Pons (tissue), 1 donor: ENCODE measurements around the gene PER2.

Source experiments
- DNase-seq: peaks from one replicate; pipeline ENCODE4 v3.0.0-alpha.2; 2016; ENCODE audit warnings: low spot score

PER2 gene

DNA sequence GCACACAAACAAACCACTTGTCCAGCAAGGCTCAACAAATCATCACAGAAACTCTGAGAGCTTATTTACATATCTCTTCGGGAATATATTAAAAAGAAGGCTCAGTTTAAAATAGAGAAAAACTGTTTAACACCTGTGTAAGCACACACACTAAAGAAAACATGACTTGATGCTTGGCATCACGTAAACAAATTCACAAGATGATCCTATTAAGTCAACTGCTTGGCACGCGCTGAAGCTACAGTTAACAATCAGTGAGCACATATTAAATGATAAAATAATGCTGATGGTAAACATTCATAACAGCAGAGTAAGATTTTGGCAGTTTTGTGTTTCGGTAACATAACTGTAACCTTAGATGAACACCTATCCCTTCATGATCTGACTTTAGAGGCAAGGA is 44.3 kb downstream of the PER2 start:
- DNase-seq, result no peak

DNA sequence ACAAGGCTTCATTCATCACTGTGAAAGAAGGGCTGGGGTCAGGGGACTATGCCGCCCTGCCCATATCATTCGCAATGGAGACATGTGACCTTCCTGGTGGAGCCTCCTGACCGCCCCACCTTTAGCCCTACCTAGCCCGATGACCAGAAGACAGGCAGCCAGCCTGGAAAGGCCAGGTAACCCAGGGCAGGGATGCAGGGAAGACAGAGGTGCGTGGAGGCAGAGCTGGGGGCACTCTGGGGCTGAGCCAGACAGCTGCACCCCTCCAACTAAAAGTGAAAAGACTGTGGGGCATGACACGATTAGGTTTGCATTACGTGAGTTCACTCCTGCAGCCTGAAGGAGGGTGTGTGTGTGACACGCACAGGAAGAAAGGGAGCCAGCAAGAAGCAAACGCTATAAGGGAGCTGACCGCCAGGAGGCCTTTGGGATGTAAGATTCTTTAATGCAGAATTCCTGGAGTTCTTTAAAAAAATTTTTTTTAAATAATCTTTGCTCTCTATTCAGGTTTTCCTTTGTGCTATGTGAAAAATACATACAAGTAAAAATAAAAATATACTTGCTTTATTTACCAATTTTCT is 44.8 kb downstream of the PER2 start:
- no peak for DNase-seq

DNA sequence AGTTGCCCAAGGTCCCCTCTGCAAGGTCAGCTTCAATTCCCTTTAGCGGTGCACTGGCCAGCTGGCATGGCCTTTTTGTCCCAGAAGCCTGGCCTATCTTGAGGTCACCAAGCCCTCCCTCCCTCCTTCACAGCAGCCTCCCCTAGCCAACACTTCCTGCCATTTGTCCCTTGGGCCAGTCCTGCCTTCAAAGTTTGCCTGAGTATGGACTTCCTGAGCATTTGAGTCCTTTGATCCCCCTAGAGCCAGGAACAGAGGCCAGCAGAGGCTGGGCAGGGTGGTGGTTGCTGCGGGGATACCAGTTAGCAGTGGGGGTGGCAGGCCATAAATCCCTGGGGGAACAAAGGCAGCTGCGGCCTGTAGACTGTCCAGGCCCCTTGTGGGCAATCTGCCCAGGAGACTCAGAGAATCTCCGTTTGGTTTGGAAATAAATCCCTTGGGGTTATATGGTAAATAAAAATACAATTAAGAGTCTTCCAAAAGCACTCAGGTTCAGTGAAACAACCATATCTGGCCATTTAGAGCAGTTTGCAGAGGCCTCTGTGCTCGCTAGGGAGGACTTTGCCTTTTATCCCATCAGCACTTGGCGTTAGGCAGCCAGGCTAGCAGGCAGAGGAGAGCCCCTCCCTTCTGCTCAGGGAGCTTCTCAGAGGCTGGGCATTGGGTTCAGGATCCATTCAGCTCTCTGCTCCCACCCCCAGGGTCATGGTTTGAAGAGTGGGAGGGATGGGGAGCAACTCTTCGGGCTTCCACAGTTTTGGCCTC is 45.5 kb downstream of the PER2 start:
- peak; percentile 25 for DNase-seq

DNA sequence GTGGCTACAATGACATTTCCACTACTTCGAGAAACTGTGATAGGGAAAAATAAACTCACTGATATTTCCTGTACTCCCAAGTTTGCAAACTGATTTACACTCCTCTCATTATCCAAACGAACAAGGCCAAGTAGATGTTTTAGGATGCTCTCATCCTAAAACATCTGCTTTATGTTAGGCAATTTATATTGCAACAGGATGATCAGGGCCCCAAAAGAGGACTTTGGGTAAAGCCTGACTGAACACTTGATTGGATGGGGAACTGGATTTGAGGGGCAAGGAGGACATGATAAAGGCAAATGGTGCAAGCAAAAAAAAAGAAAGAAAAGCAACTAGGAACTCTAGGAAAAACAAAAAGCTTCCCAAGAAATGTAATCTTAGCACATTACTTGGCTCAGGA is 46.4 kb downstream of the PER2 start:
- no peak for DNase-seq

DNA sequence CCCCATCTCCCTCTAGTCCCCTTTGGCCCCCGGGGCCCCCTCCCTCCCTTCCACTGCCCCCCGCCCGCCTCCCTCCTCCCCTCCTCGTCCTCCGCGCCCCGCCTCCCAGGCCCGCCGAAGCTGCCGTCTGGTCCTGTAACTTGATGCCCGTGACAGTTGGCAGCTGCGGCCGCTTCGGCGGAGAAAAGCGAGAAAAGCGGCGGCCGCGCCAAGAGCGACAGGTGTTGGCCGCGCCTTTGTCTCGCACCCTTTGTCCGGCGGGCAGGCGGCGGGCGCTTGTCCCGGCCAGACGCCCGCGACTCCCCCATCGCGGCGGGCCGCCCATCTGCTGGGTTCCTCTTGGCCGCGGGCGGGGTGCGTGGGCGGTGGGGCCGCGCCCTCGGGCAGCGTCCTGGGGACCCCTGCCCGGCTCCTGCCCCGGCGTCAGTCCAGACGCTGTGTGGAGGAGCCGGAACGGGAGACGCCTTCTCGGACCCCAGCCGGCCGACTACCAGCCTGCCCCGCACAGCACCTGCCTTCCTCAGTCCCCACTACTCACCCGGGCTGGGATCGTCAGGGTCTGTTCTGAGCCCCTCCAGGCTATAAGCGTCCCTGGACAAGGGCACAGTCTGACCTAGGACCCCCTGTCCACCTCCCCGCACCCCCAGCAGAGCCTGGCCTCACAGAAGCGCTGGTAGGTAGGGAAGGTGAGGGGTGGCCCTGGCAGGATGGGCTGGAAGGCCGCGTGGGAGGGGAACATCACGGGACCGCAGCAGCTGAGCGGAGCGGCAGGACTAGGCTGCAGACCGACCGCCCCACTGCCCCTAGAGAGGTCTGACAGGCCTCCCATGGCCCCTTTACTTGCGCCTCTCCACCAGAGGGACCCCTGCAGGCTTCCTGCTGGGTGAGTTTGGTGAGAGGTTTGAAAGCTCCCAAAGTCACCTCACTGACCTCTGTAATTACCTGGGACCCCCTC is 47.4 kb downstream of the PER2 start:
- DNase-seq, result no peak

DNA sequence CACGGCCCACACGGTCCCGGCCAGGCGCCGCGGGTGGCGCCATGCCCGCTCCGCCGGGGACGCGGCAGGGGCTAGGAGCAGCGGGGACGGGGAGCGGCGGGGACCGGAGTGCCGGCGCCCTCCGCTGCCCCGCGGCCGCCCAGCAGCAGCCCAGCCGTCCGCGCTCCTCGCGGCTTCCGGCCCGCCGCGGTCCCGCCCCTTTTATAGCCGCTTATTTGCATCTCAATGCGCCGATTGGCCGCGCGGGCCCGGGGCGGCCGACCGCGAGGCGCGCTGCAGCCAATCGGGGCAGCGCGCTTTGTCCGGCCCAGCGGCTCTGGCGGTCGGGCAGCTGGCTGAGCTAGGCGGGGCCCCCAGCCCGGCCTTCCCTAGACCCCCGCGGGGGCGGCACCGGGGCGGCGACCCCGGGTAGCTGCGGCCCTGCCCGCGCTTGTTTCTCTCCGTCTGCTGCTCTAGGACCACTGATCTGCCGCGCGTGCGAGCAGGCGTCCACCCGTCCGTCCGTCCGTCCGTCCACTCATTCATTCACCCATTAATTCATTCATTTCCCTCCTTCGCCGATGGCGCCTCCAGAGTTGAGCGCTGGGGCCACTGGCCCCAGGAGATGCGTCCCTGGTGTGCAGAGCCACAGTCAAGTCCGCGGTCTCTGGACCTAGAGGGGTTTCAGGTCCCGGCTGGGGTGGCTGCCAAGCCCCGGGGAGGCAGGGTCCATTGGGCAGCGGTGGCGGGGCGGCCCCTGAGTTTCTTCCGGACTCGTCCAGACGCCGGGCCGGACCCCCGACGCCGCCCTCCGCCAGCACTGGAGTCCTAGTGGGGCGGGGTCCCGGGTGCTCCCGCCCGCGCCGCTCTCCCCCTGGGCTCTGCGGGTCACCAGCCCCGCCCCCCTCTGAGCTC is 48.3 kb downstream of the PER2 start, which contains the start of gene HES6:
HES6 (minus strand) TSS at position 176 of the 894 bp plus-strand sequence; CDS start at position 43, 133 bp downstream.
- peak; percentile 84 for DNase-seq

GRCh38 chr2:238239543-238239862 is 48.9 kb downstream of the PER2 start:
- DNase-seq, result no peak

GRCh38 chr2:238238766-238239542 is 49.5 kb downstream of the PER2 start:
- DNase-seq, result no peak

DNA sequence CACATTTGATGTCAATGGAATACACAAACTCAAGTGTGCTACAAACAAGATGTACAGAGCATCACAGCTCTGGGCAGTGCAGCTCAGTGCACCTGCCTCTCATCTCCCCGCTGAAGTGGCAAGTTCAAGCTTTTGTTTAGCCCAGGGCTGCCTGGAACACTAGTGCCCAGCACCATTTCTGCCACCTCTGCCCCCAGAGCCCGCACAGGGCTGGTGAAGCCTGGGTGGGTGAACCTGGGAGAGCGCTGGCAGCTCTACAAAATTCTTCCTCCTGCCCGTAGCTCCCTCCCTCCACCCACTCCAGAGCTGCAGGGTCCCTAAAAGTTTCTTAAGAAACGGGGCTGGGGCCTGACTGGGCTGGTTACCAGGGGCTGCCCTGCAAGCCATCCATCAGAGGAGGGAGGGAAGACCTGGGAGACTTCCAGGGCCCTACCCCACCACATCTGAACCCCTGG is 50.1 kb downstream of the PER2 start:
- DNase-seq, result no peak

- no peak for DNase-seq
Observed at GRCh38 chr2:238237431-238238135, 50.8 kb downstream of the PER2 start.

DNA sequence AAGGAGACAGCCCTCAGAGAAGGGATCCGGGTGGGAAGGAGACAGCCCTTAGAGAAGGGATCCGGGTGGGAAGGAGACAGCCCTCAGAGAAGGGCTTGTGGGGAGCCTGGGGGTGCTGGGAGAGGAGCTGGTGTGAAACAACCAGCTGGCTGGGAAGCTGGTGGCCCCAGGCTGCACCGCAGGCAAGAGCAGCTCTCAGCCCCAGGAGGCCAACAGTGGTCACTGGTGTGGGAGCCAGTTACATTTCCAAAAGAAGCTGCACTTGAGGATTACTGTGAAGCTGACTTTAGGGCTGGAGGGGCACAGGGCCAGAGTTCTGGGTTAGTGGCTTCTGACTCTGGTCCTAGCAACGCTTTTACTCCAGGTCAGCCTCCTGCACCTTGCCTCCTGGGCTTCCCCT is 51.8 kb downstream of the PER2 start:
- no peak for DNase-seq

- no peak for DNase-seq
Observed at GRCh38 chr2:238235856-238236255, 52.6 kb downstream of the PER2 start.

- DNase-seq, result no peak
Observed at GRCh38 chr2:238235331-238235732, 53.1 kb downstream of the PER2 start.

- DNase-seq, result no peak
Observed at GRCh38 chr2:238233625-238234024, 54.8 kb downstream of the PER2 start.

- no peak for DNase-seq
Observed at GRCh38 chr2:238231809-238232208, 56.6 kb downstream of the PER2 start.

DNA sequence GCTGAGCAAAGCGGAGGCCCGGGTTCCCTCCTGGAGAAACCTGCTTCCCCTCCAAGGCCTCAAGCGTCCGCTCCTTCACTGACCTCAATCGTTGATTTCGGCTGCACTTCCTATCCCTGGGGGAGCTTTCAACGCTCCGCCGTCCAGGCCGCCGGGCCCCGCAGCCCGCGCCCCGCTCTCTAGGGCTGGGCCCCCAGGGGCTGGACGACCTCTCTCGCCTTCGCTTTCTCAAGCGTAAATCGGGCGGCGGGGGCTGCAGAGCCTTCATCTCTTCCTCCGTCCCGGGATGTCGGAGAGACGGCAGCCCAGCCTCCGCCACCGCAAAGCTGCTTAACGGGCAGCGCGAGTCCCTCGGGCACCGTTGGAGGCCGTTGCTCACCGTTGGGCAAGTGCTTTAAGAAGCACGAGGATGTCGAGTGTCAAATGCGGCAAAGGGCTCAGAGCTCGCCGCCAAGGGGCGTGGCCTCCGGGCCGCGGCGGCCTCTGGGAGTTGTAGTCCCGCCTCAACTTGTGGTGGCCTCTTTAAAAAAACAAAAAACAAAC is 57.1 kb downstream of the PER2 start:
- DNase-seq, result peak; percentile 68

DNA sequence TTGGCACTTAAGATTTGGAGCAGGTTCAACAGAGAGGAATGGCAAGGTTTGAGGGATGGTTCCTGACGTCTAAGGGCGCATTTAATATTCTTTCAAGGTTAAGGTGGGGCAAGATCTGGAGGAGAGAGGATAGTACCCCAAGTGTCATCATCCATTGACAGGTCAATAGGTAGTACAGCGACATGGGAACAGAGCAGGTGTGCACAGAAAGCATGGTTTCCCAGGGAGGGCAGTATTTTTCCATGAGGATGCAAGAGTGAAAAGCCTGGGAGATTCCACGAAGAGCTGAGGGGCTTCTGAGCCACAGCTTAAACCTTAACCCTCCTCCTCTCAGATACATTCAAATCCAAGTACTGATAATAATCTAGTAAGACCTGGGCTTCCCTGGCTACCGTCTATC is 57.7 kb downstream of the PER2 start:
- DNase-seq, result no peak

DNA sequence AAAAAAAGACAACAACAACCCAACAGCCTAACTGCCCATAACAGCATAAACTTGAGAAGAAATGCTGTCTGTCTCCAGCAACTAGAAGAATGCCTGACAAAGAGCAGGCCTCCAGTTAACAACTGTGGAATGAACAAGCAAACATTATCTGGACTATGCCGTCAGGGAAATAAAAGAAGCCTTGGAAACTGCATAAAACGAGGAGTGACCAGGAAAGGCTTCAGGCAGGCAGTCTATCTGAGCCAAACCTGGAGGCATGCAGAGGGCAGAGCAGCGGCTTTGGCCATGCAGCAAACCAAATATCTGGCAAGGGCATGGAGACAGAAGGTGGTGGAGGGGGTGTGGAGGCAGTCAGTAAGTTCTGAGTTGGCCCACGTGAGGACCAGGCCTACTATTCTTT is 59.7 kb downstream of the PER2 start:
- DNase-seq, result no peak

- DNase-seq, result no peak
Observed at GRCh38 chr2:238227587-238228032, 60.8 kb downstream of the PER2 start.
